GM12878 (cell line): Measurements from ENCODE around the gene ZNF396. TPM values are rescaled to one million over a fixed set of nuclear protein-coding genes. Genes with fewer than 3 reads are reported as not detected.
A peak's percentile ranks its signal among the peaks of the same experiment; 100 is the strongest.

ENCODE experiments used
- ATAC-seq: fragments of 200-7000 bp; cut with Tn5 transposase; 3 replicates; pipeline ENCODE4 v1.9.1; 2020; ENCODE audit warnings: mild to moderate bottlenecking, moderate library complexity
- Bru-seq: library from RNA; stranded (reverse); fragments of 400-500 nt; gene quantifications from one replicate; lab custom pipeline; 2021; lab: Mats Ljungman, UMichigan
- BruChase-seq, 2 experiments: library from RNA; stranded (reverse); fragments of 400-500 nt; gene quantifications; one replicate each; lab custom pipeline; 2021; lab: Mats Ljungman, UMichigan
- BruUV-seq: library from RNA; stranded (reverse); fragments of 400-500 nt; replicated peaks from 2 replicates; lab custom pipeline; 2021; lab: Mats Ljungman, UMichigan
- CTCF ChIA-PET: fragments of 300-600 bp; sonication (Branson Sonifier 250); formaldehyde crosslinking; extraction: SDS; loops from one replicate; lab custom pipeline; 2021; ENCODE audit warnings: inconsistent platforms; lab: Yijun Ruan, JAX
- POLR2A ChIA-PET: fragments of 350-600 bp; formaldehyde crosslinking; extraction: SDS; loops from one replicate; lab custom pipeline; 2021; ENCODE audit warnings: inconsistent platforms; lab: Charles Lee
- RAD21 ChIA-PET: fragments of 300-600 bp; sonication (Branson Sonifier 250); formaldehyde crosslinking; loops from one replicate; lab custom pipeline; 2023; ENCODE audit warnings: antibody characterized with exemption; ENCODE audit not compliant: unreplicated experiment; lab: Charles Lee
- SMC1A ChIA-PET: fragments of 300-600 bp; sonication (Branson Sonifier 250); formaldehyde crosslinking; loops from one replicate; lab custom pipeline; 2023; ENCODE audit not compliant: unreplicated experiment, uncharacterized antibody; lab: Charles Lee
- DNase-seq: peaks from one replicate; pipeline ENCODE4 v3.0.0-alpha.2; 2011; ENCODE audit warnings: low read depth, low spot score
- FAIRE-seq: peaks from 3 replicates; lab custom pipeline; 2011; peaks lifted over from hg19 to GRCh38; lab: Jason Lieb, UNC
- H2AFZ ChIP-seq: 2 replicates; pipeline ENCODE4 v1.6.0; 2011; ENCODE audit warnings: low read depth, low read length, control low read depth; ENCODE audit not compliant: control insufficient read depth
- H3K27ac ChIP-seq: 2 replicates; pipeline ENCODE4 v1.5.1; 2011; ENCODE audit warnings: control low read depth; ENCODE audit not compliant: control insufficient read depth, insufficient read depth
- H3K27me3 ChIP-seq, 2 experiments: replicated peaks in 1 of 2; 2 replicates each; pipeline versions ENCODE4 v1.6.0 to v1.6.1; 2011; ENCODE audit warnings: low read length in 1 of 2; ENCODE audit not compliant: control insufficient read depth in 2 of 2, insufficient read depth in 2 of 2
- H3K36me3 ChIP-seq, 2 experiments: 2 replicates each; pipeline ENCODE4 v1.5.1; 2011; ENCODE audit warnings: low read length in 1 of 2; ENCODE audit not compliant: control insufficient read depth in 2 of 2, insufficient read depth in 2 of 2
- H3K4me1 ChIP-seq: 2 replicates; pipeline ENCODE4 v1.6.1; 2011; ENCODE audit warnings: mild to moderate bottlenecking, low read length, moderate library complexity, mixed read lengths; ENCODE audit not compliant: control insufficient read depth, insufficient read depth
- H3K4me2 ChIP-seq: 2 replicates; pipeline ENCODE4 v1.6.0; 2011; ENCODE audit warnings: control low read depth; ENCODE audit not compliant: control insufficient read depth, insufficient read depth
- H3K4me3 ChIP-seq: fragments of 200-600 bp; sonication (generic); 2 replicates; pipeline ENCODE4 v1.5.1; 2016
- H3K79me2 ChIP-seq: 2 replicates; pipeline ENCODE4 v1.6.0; 2011; ENCODE audit warnings: low read length; ENCODE audit not compliant: control insufficient read depth, insufficient read depth
- H3K9ac ChIP-seq: 2 replicates; pipeline ENCODE4 v1.8.0; 2011; ENCODE audit warnings: low read length, control low read depth, mixed read lengths; ENCODE audit not compliant: control insufficient read depth, insufficient read depth
- H3K9me3 ChIP-seq: replicated peaks from 3 replicates; pipeline ENCODE4 v1.5.1; 2011; ENCODE audit warnings: mild to moderate bottlenecking, low read length; ENCODE audit not compliant: control insufficient read depth, insufficient read depth
- H4K20me1 ChIP-seq: 2 replicates; pipeline ENCODE4 v1.6.0; 2011; ENCODE audit not compliant: control insufficient read depth, insufficient read depth
- BHLHE40 ChIP-seq, 2 experiments: fragments of 450-650 bp in 1 of 2; IDR thresholded peaks; 2 replicates each; pipeline ENCODE4 v1.6.1; 2011 to 2017; ENCODE audit warnings: low read depth in 2 of 2, borderline replicate concordance in 1 of 2, improper control_type of control experiment in 1 of 2, low read length in 1 of 2, mild to moderate bottlenecking in 1 of 2
- DPF2 ChIP-seq: fragments of 450-650 bp; IDR thresholded peaks from 2 replicates; pipeline ENCODE4 v1.6.1; 2017; ENCODE audit warnings: mild to moderate bottlenecking
- HDAC6 ChIP-seq: fragments of 200-600 bp; sonication (generic); IDR thresholded peaks from one replicate; pipeline ENCODE4 v1.8.0; 2017; ENCODE audit warnings: antibody characterized with exemption; ENCODE audit not compliant: unreplicated experiment
- KLF5 ChIP-seq: fragments of 450-650 bp; IDR thresholded peaks from 2 replicates; pipeline ENCODE4 v1.6.1; 2014; ENCODE audit warnings: mild to moderate bottlenecking; ENCODE audit not compliant: partially characterized antibody
- NR2C1 ChIP-seq: fragments of 450-650 bp; IDR thresholded peaks from 2 replicates; pipeline ENCODE4 v1.6.1; 2017; ENCODE audit warnings: antibody characterized with exemption, mild to moderate bottlenecking, moderate library complexity
- REST ChIP-seq: IDR thresholded peaks from 2 replicates; pipeline ENCODE4 v1.6.1; 2012; ENCODE audit warnings: mild to moderate bottlenecking, low read depth, low read length
- SIN3A ChIP-seq: IDR thresholded peaks from 2 replicates; pipeline ENCODE4 v1.6.1; 2012; ENCODE audit warnings: low read depth, low read length, improper control_type of control experiment
- SMAD5 ChIP-seq: IDR thresholded peaks from 2 replicates; pipeline ENCODE4 v1.6.1; 2016; ENCODE audit warnings: antibody characterized with exemption, low read depth
- TCF12 ChIP-seq: IDR thresholded peaks from 2 replicates; pipeline ENCODE4 v1.6.1; 2011; ENCODE audit warnings: low read depth, mild to moderate bottlenecking, low read length
- ZNF217 ChIP-seq: fragments of 450-650 bp; IDR thresholded peaks from 2 replicates; pipeline ENCODE4 v1.6.1; 2017; ENCODE audit warnings: antibody characterized with exemption, mild to moderate bottlenecking
- ZNF687 ChIP-seq: fragments of 450-650 bp; IDR thresholded peaks from 2 replicates; pipeline ENCODE4 v1.6.1; 2017; ENCODE audit warnings: mild to moderate bottlenecking, moderate library complexity
- WGBS: methylation state at CpG from one replicate; pipeline ENCODE4 v1.1.6; 2016; ENCODE audit warnings: low lambda C conversion rate; ENCODE audit not compliant: insufficient replicate concordance, insufficient coverage; ENCODE audit errors: missing lambda C conversion rate; 5-methylcytosine and 5-hydroxymethylcytosine counted together
- in situ Hi-C: fragments of 300-500 bp; cut with MboI; formaldehyde crosslinking; loops from 9 replicates; pipeline ENCODE4 v1.14.3; 2018; ENCODE audit warnings: mixed read lengths
- intact Hi-C: fragments of 100-400 bp; cut with micrococcal nuclease; formaldehyde crosslinking; loops from one replicate; pipeline ENCODE4 v1.14.2; 2022; ENCODE audit not compliant: unreplicated experiment
- long read RNA-seq, 2 experiments: library from polyadenylated mRNA; unstranded; transcript quantifications; one replicate each; pipeline ENCODE4 v2.0.0, GENCODE V29; 2019 to 2020
- polyA minus RNA-seq, 3 experiments: library from RNA; depleted of rRNA, polyadenylated mRNA; stranded (reverse); fragments of >200 nt; gene quantifications; 2 replicates each; pipeline ENCODE4 v1.2.3, GENCODE V29; 2011
- polyA plus RNA-seq, 11 experiments: library from polyadenylated mRNA; depleted of rRNA in 4 of 11; unstranded in 6 of 11; stranded (reverse) in 5 of 11; fragments of >200 nt; fragmentation: Nextera tagmentation in 4 of 11; fragmentation: Illumina TruSeq in 1 of 11; extraction: Ambion mirVana in 4 of 11; extraction: Trizol in 1 of 11; gene quantifications; 1 replicate in 1 of 11; 2 replicates in 10 of 11; pipeline versions ENCODE4 v1.2.1 to v1.2.3, GENCODE V29; 2011 to 2016; ENCODE audit warnings: inconsistent platforms in 2 of 11, missing spikeins in 2 of 11, low read depth in 1 of 11
- total RNA-seq, 4 experiments: library from RNA; depleted of rRNA in 3 of 4; stranded (reverse); fragments of >200 nt in 3 of 4; fragmentation: Illumina TruSeq in 1 of 4; extraction: Trizol in 1 of 4; gene quantifications; 2 replicates each; pipeline versions ENCODE4 v1.2.1 to v1.2.3, GENCODE V29; 2013 to 2021

Gene ZNF396
- 3.6 and 3.8 TPM in 2 replicates for total RNA-seq (2013; cell fraction: nucleolus; rRNA removed)
- total RNA-seq (2014; rRNA removed) (0.51 and 0.76 TPM in 2 replicates), total RNA-seq (2014; rRNA removed; fragmentation: Illumina TruSeq; extraction: Trizol) (0.58 and 0.60 TPM in 2 replicates), total RNA-seq (2021) (0.45 and 0.46 TPM in 2 replicates), polyA plus RNA-seq (2011; rRNA removed) (0.60 and 0.84 TPM in 2 replicates), polyA plus RNA-seq (2014; fragmentation: Illumina TruSeq; extraction: Trizol) (0.48 and 1.3 TPM in 2 replicates), polyA plus RNA-seq (2014; fragmentation: Nextera tagmentation; extraction: Ambion mirVana) (under 1 TPM; 0.14 to 0.37 TPM), polyA plus RNA-seq (2014; rRNA removed) (0.24 and 0.33 TPM in 2 replicates), polyA plus RNA-seq (2016; fragmentation: Nextera tagmentation; extraction: Ambion mirVana) (under 1 TPM; 0.40 to 0.79 TPM), polyA minus RNA-seq (2011; rRNA and poly(A)+ RNA removed) (0.51 and 0.62 TPM in 2 replicates), Bru-seq, nascent RNA (percentile 45 among the genes with signal in this experiment), BruChase-seq, experiment 1, labeled RNA remaining after a 6-hour chase (percentile 29 among the genes with signal in this experiment), BruChase-seq, experiment 2, labeled RNA remaining after a 2-hour chase (percentile 35 among the genes with signal in this experiment)
- 0.35 TPM for polyA plus RNA-seq (2011; ENCODE audit: low read depth)
- 0.22 and 0.31 TPM in 2 replicates for polyA plus RNA-seq (2011; cell fraction: cytosol; rRNA removed)
- 0.26 and 0.31 TPM in 2 replicates for polyA plus RNA-seq (2011; cell fraction: nucleus; rRNA removed)
- polyA plus RNA-seq (2012) = 0.43 and 0.69 TPM in 2 replicates
- polyA minus RNA-seq (2011; cell fraction: cytosol; rRNA and poly(A)+ RNA removed) = not detected in 2 replicates
- polyA minus RNA-seq (2011; cell fraction: nucleus; rRNA and poly(A)+ RNA removed) = 0.29 and 0.36 TPM in 2 replicates
- long read RNA-seq, experiment 1 = 0 reads
- long read RNA-seq, experiment 2, partial matches to known transcripts = 0 of 5 reads
- long read RNA-seq, experiment 2, other reads (novel, unspliced or antisense) = 2 of 5 reads

- Histone ChIP-seq H3K27me3 (no peaks in the 10 kb centered on the region), H3K27ac (no peak within 1 kb of the TSS), H3K4me1 (no peaks in the 10 kb centered on the region), H3K79me2 (no peaks in the 10 kb centered on the region), H4K20me1 (no peaks in the 10 kb centered on the region), H3K4me2 (peak within 1 kb of the TSS; percentile 87), H3K36me3 (no peaks in the 10 kb centered on the region), H2AFZ (peak within 1 kb of the TSS; percentile 82), H3K9ac (peak within 1 kb of the TSS; percentile 43), H3K4me3 (peak within 1 kb of the TSS; percentile 76), H3K9me3 (no peaks in the 10 kb centered on the region)
- DNase-seq = no peak
- ChIA-PET POLR2A (interaction anchor here (0.6 kb wide), 1 partner anchor 38 kb away, joined by 3 read pairs; no protein-coding TSS in a partner anchor), SMC1A (no interaction called here), CTCF (no interaction called here), RAD21 (no interaction called here)
- ATAC-seq = peak; percentile 90
- in situ Hi-C loops = no loop called here
- no peak for FAIRE-seq
- intact Hi-C loops = no loop called here
- BruUV-seq = no TSS peak
- 6% methylated on average over 65 of the region's 78 CpGs for WGBS
- no peak for TF ChIP-seq REST
- TF ChIP-seq BHLHE40 (IDR thresholded peaks at IDR 0.05; ENCODE audit: borderline replicate concordance in 1 of 2, low read depth in 2 of 2, low read length in 1 of 2) = 0 out of 4 replicates have a peak, but pooled peaks of 1 of the 2 experiments have one; percentile 7
- no peak for TF ChIP-seq KLF5
- TF ChIP-seq ZNF217 = no peak
- 0 out of 2 replicates have a peak, but pooled peaks have one; percentile 25 for TF ChIP-seq DPF2
- peak; percentile 79 for TF ChIP-seq NR2C1
- TF ChIP-seq TCF12 = peak; percentile 28; the same call in 1 of the 2 replicates
- TF ChIP-seq HDAC6 = peak; percentile 58
- TF ChIP-seq SIN3A = peak; percentile 52; the same call in 1 of the 2 replicates
- no peak for TF ChIP-seq ZNF687
- TF ChIP-seq SMAD5 = no peak
These were observed at the start of gene ZNF396 for GRCh38 chr18:35376742-35377695. TSS of gene ZNF396 (minus strand) at chr18:35377337. CDS start at chr18:35374292, 3,045 bp downstream.
